HG02571 (cell line): Measurements from ENCODE around the gene BDKRB1.

Experiments
- ATAC-seq: cut with Tn5 transposase; IDR thresholded peaks from one replicate; pipeline ENCODE4 v1.9.1; 2021; ENCODE audit warnings: mild to moderate bottlenecking, moderate library complexity; ENCODE audit not compliant: unreplicated experiment

Gene BDKRB1

DNA sequence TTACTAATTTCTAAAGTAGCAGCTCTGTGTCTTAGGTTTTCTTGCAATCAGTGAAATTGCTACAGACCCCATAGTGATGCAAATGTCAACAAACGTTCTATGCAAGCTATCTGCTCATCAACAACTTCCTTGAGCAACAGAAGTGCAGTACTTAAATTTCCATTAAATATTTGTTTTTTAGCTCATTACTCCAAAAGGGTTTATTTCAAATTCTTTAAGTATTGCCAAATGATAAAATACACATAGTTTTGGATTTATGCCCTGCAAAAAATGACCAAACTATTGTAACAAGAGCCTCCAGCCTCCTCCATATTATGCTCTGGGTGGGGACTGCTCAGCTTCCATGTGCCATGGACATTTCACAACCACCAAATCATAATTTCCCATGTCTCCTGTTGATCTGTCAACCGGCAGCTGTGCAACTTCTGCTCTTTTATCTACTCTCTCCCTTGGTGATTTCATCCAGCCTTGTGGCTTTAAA lies 4.4 kb downstream of the BDKRB1 start:
- no peak for ATAC-seq

DNA sequence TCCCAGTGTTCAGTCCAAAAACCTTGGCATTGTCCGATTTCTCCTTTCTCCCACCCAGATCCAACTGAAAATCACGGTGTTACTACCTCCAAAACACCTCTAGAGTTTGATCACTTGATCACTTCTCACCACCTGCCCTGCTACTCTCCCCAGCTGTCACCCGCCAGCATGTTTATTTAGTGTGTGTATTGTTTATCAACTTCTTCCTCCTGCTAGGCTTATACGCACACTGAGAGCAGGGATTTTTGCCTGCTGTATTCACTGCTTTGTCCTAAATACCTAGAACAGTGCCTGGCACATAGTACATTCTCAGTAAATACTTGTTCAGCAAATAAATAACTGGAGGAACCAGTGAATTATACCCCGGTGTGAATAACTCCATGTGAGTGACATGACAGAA lies 5.0 kb downstream of the BDKRB1 start:
- no peak for ATAC-seq

DNA sequence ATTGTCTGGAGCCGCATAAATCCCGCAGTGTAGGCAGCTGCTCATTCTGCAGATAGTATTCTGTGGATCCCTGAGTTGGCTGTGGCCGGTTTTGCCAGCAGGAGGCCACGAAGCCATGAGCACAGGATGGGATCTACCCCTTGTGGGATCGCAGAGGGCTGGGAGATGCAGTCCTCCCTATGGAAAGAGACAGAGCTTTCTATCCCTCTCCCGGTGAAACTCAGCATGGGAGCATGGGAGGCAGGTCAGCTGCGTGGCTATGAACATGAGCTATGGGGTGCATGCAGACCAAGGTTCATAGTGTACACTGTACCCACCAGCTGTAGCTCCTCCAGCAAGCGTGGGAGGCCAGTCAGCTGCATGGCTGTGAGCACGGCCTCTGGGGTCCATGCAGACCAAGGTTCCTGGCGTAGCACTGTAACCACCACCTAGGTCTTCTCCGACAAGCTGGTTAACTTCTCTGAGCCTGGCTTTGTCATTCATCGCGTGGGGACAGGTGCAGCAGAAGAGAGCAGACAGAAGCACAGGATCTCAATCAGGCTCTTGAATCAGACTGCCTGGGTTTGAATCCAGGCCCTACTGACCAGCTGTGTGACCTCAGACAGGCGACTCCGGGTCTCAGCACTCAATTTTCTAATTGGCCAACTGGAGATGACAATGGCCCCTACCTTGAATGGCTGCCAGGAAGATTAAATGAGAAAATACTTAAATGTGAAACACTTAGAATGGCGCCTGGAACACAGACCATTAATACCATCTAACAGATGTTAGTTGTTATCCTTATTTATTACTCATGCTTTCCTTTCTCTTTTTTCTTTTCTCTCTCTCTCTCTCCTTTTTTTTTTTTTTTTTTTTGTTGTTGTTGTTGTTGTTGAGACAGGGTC lies 6.0 kb downstream of the BDKRB1 start:
- ATAC-seq = no peak

DNA sequence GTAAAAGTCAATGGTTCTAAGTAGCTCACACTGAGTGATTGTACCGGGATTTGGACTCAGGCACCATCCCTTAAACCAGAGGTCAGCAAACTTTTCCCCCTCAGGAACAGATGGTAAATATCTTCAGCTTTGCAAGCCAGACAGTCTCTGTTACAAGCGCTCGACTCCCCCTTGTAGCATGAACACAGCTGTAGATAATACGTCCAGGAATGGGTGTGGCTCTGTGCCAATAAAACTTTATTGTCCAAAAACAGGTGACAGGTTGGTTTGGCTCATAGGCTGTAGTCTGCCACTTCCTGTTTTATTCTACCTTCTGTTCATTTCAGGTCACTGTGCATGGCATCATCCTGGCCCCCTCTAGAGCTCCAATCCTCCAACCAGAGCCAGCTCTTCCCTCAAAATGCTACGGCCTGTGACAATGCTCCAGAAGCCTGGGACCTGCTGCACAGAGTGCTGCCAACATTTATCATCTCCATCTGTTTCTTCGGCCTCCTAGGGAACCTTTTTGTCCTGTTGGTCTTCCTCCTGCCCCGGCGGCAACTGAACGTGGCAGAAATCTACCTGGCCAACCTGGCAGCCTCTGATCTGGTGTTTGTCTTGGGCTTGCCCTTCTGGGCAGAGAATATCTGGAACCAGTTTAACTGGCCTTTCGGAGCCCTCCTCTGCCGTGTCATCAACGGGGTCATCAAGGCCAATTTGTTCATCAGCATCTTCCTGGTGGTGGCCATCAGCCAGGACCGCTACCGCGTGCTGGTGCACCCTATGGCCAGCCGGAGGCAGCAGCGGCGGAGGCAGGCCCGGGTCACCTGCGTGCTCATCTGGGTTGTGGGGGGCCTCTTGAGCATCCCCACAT lies 7.6 kb downstream of the BDKRB1 start:
- no peak for ATAC-seq

DNA sequence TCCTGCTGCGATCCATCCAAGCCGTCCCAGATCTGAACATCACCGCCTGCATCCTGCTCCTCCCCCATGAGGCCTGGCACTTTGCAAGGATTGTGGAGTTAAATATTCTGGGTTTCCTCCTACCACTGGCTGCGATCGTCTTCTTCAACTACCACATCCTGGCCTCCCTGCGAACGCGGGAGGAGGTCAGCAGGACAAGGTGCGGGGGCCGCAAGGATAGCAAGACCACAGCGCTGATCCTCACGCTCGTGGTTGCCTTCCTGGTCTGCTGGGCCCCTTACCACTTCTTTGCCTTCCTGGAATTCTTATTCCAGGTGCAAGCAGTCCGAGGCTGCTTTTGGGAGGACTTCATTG lies 8.2 kb downstream of the BDKRB1 start:
- no peak for ATAC-seq

DNA sequence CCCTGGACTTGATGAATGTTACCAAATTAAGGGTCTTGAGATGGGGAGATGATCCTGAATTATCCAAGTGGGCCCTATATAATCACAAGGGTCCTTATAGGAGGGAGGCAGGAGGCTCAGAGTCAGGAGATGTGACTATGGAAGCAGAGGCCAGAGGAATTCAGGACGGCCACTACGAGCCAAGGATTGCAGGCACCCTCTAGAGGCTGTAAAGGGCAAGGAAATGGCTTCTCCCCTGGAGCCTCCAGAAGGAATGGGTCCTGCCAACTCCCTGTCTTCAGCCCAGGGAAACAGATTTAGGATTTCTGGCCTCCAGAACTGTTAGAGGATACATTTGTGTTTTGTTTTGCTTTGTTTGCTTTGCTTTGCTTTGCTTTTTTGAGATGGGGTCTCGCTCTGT lies 8.8 kb downstream of the BDKRB1 start:
- ATAC-seq = no peak

DNA sequence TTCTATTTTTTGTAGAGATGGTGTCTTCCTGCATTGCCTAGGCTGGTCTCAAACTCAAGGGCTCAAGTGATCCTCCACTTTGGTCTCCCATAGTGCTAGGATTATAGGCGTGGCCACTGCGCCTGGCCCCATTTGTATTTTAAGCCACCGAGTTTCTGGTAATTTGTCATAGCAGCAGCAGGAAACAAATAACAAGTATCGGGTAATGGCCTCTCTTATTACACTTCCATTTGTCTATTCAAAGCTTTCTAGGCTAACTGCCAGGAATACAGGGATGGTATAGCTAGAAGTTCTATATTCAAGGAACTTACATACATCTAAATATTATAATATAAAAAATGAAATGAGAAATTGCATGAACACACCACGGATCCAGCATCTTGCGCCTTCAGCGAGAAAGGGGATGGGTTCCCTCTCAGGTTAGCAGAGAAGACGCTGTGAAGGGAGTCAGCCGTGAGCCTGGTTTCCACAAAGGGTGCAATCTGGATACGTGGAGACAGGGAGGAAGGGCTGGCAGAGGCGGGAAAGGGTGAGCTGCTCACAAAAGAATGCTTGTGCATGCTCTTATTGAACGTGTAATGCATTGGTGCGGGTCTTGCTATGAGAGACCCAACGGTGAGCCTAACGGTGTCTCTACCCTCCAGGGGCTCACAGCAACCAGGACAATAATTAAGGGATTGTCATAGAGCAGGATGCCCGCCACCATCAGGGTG lies 9.5 kb downstream of the BDKRB1 start:
- no peak for ATAC-seq

DNA sequence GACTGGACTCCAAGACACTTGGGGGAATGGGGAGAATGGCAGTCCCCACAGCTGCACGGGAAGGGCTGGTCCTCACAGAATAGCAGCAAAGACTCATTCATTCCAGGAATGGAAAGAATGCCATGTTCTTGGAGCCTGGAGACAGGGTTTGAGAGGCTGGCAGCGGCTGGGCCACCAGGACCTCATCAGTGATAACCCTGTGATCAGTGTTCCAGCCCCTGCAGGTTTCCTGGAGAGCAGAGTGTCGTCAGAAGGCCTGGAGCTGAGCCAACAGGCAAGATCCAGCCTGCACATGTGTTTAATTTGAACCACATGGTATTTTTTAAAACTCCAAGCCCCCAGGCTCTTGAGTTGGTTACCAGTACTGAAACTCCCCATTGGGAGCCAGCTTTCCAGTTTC lies 11.3 kb downstream of the BDKRB1 start:
- ATAC-seq = no peak

DNA sequence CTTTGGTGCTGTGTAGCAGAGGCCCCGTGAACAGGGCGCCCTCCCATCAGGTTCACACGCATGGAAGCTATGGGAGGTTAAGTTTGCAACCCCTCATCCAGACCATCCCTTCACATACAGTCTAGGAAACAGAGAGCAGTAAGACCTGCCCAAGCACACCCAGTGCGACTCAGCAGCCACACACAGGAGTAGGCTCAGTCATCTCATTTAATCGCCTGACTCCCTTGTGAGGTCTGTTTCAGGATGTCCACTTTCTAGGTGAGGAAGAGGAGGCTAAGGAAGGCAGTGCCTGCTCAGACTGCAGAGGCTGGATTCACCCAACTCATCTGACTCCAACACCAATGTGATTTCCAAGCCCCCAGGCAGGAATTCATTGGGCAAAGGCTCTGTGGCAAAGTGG lies 11.9 kb downstream of the BDKRB1 start:
- no peak for ATAC-seq

DNA sequence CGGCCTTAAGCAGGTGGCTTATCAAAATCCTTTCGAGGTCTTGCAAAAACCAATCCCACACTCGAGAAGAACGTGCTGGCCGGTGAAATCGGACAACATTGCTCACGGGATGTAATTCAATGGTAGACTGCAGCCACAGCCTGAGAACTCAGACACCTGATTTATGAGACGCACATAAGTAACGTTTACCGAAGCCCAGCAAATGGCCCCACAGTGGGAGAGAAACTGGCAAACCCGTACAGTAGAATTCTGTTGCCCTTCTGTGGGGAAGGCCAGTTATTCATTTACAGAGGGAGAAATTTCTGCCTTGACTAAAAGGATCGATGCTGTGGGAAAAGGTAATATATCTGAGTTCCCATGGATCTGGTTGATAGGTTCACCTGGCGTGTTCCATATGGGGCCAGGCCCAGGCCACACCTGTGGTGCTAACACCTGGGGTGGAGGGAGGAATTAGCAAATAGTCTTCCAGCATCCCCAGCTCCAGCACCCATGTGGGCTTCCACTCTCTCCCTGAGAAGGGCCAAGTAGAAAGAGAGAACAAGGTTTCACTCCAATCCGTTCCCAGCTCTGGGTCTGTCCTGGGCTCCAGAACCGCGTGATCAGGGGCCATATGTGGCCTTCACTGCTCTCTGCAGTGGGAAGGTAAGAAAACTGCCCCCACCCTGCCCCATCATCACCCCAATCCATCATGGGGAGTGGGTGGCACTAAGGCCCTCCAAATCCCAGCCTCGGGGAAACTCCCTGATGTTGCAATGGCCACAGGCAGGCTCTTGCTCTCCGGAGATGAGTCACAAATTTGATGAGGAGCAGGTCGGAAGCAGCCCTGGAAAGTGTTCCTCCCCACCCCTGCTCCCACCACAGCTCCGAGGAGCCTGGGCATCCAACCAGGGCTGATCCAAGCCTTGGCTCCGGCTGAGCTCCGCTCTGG lies 12.7 kb downstream of the BDKRB1 start:
- ATAC-seq = no peak

DNA sequence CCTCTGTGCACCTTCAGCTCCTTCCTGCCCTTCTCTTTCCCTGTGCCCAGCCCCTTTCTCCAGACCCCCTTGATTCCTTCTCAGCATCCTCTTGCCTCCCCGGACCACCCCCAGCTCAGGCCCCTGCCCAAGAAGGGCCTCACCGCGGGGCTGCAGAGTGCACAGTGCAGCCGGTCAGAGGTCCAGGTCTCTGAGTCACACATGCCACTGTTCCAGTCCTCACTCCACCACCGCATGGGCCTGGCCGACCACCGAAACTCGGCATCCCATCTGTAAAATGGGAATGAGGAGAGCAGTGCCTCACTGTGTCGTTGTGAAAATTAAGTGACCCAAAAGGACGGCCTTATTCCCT lies 13.3 kb downstream of the BDKRB1 start:
- ATAC-seq = no peak

DNA sequence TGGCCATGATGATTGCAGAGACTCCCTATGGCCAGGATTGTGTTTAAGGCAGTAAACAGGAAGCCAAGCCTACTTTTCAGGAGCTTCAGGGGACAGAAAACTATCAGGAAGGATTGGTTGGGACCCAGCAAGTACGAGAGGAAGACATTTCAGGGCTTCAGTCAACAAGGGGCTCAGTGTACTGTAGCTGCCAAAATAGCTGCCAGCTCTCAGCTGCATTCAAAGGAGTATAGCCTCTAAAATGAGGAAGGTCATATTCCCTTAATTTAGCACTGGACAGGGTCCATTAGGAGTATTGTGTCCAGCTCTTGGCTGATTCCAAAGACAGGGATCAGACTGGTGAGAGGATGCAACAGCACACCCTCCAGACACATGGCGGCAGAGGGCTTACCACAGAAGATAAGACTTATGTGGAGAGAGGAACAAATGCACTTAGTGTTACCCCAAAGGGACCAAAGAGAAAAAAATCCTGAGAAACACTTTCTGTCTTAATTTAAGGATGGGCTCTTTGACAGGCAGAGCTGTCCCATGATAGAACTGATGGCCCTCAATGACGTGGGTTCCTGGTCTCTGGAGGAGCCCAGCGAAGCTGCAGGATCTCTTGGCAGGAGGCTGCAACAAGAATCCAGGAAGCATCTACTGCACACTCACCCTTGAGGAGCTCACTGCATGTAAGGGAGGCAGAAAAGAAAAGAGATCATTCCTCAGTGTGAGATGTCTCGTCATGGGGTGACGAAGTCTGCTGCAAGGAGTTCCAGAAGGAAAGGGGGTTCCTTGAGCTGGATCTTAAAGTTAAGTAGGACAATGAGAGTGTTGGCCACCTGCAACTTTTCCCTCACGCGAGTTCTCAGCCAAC lies 14.8 kb downstream of the BDKRB1 start:
- ATAC-seq = no peak

DNA sequence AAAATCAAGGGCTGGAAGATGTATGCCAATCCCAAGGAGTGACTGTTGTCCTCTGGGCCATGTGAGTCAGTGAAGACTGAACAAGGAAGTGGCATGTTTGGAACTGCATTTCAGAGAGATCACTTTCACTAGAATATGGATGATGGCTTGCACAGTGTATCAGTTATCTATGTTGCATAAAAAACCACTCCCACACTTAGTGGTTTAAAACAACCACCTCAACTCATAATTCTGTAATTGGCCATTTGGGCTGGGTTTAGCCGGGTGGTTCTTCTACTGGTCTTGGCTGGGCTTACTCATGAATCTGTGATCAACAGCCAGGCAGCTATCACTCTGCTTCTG lies 15.4 kb downstream of the BDKRB1 start:
- no peak for ATAC-seq

DNA sequence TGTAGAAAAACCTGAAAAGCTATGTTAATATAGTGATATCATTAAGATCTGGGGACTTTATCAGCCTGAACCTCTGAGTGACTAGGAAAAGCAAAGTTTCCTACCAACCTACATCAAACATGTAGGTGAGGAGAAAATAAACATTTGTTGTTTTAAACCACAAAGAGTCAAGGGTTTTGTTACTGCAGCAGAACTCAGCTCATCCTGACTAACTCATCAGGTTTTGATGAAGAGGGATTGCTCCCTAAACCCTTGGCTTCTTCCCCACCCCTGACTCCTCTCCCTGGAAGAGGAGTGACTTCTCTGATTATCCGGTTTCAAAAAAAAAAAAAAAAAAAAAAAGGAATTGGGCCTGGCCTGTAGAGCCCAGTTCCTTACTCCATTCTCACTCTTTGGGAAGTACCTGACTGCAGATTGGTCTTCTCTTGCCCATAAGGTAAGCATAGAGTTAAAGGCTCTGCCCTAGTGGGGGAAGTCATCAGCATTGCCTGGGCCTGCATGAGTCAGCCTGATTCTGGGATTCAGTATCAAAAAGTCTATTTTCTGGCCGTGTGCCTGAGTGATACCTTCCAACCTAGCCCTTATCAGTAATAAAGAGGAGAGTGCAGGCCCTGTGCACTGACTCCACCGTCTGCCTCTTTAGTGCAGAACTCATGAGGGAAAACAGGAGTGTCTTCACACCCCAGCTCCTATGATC lies 16.9 kb downstream of the BDKRB1 start:
- no peak for ATAC-seq

DNA sequence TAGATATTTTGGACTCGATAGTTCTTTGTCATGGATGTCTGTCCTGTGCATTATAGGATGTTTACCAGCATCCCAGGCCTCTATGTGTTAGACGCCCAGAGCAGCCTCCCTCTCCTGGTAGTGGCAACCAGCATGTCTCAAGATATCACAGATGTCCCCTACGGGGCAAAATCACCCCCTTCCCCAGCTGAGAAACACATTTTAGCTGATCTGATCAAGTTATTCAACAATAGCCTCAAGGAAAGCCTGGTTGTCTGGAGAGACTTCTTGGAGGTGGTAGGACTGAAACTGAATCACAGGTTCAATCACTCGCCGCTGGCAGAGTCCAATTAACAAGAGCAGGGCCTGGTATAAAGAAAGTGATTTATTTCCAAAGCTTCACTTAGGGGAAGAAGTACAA lies 17.6 kb downstream of the BDKRB1 start:
- no peak for ATAC-seq

DNA sequence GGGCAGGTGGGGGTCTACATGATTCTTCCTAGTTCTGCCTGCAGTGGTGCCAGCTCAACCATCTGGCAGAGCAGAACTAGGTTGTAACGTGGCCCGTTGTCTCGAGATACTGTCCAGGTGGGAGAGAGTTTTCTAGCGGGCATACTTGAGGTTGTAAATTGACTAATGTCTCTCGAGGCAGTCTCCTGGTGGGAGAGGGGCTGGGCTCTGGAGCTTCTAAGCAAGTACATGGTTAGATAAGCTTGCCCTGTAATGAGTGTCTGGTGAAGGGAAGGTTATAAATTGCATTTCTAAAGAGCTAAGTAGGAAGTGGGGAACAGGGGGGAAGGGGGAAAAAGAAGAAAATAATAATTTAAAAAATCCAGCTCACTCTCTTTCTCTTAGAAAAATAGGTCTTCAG lies 18.1 kb downstream of the BDKRB1 start:
- ATAC-seq = no peak

DNA sequence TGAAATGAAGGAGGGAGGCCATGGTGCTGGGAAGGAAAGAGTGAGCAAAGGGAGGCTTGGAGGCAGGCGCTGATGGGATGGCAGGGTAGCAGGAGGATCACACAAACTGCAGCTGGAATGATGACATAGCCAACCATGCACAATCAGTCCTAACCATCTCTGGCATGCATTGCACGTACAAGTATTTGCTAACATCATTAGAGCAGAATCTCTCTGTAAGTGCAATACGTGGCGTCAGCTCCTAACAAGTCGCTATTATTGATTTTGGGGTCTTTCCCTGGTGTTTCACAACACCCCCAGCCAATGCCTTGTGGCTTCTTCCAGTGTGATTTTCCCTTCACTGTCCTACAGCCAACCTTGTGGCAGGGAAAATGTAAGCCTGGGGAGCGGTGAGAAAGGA lies 18.5 kb downstream of the BDKRB1 start:
- no peak for ATAC-seq

DNA sequence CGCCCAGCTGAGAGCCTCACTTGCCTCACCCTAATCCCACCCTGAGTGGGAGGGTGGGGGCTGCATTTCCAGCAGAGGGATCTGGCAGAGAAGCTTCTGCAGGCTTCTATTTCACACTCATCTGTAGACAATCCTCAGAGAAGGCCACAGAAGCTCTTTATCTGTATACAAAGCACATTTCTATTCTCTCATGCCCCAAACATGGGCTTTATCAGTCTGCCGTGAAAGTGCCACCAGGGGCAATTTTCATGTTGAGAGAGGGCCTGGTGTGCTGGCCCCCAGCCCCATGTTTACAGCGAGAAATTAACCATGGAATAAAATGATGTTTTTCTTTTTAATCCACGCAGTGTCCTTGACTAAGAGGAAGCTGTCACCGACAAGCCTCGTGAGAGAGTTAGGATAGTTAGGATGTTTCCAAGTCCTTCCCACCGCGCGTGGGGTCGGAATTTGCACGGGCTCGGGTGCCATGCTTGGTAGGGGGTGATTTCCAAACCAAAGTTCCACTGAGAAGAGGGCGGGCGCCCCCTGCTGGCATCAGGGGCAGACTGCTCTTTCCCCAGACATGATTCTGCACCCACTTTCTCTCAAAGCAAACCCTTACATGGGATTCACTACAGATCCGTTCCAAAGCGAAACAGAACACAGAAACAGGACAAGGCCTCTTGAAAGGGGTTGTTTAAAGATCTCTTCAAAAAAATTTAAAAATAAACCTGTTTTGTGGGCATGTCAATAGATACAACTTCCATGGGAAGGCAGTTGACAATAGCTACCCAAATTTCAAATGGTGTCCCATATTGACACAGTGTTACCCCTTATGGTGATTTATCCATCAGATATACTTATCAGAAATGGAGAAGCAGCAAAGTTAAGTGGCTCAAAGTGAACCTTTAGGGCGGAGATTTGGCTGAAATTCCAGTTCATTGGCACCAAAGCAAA lies 19.4 kb downstream of the BDKRB1 start:
- ATAC-seq = no peak
